MM.1S (cell line): ENCODE results near the gene PGPEP1.
A peak's percentile ranks its signal among the peaks of the same experiment; 100 is the strongest.

Experiments used
- DNase-seq: peaks from one replicate; pipeline ENCODE4 v3.0.0-alpha.2; 2015
- H2AFZ ChIP-seq: fragments of 300-600 bp; sonication (generic); 2 replicates; pipeline ENCODE4 v1.6.0; 2016; ENCODE audit warnings: antibody characterized with exemption, low read length
- H3F3A ChIP-seq: fragments of 300-600 bp; sonication (generic); 2 replicates; pipeline ENCODE4 v1.6.1; 2016; ENCODE audit warnings: mild to moderate bottlenecking, antibody characterized with exemption, low read length, moderate library complexity, mixed read lengths; ENCODE audit not compliant: insufficient read depth
- H3K27ac ChIP-seq: fragments of 300-600 bp; sonication (generic); 2 replicates; pipeline ENCODE4 v1.5.1; 2016; ENCODE audit warnings: mild to moderate bottlenecking, low read length
- H3K27me3 ChIP-seq: fragments of 300-600 bp; sonication (generic); replicated peaks from 2 replicates; pipeline ENCODE4 v1.6.0; 2016; ENCODE audit warnings: low read length; ENCODE audit not compliant: insufficient read depth
- H3K36me3 ChIP-seq: fragments of 300-600 bp; sonication (generic); replicated peaks from 2 replicates; pipeline ENCODE4 v1.6.1; 2016; ENCODE audit warnings: mild to moderate bottlenecking, low read length, mixed read lengths; ENCODE audit not compliant: insufficient read depth
- H3K4me1 ChIP-seq: fragments of 300-600 bp; sonication (generic); 2 replicates; pipeline ENCODE4 v1.6.1; 2016; ENCODE audit warnings: low read length, mixed read lengths
- H3K4me2 ChIP-seq: fragments of 300-600 bp; sonication (generic); 2 replicates; pipeline ENCODE4 v1.6.0; 2016; ENCODE audit warnings: low read depth, low read length
- H3K4me3 ChIP-seq: fragments of 300-600 bp; sonication (generic); 2 replicates; pipeline ENCODE4 v1.5.1; 2016; ENCODE audit warnings: low read length, mixed read lengths
- H3K79me2 ChIP-seq: fragments of 300-600 bp; sonication (generic); 2 replicates; pipeline ENCODE4 v1.6.1; 2016; ENCODE audit warnings: mixed run types, low read length, mixed read lengths
- H3K9ac ChIP-seq: fragments of 300-600 bp; sonication (generic); 2 replicates; pipeline ENCODE4 v1.6.1; 2016; ENCODE audit warnings: low read length, mixed read lengths
- H3K9me2 ChIP-seq: fragments of 300-600 bp; sonication (generic); replicated peaks from 2 replicates; pipeline ENCODE4 v1.6.1; 2016; ENCODE audit warnings: mild to moderate bottlenecking, low read length, mixed read lengths; ENCODE audit not compliant: insufficient read depth
- H3K9me3 ChIP-seq: fragments of 300-600 bp; sonication (generic); replicated peaks from 2 replicates; pipeline ENCODE4 v1.6.1; 2016; ENCODE audit warnings: mild to moderate bottlenecking, low read length, mixed read lengths; ENCODE audit not compliant: insufficient read depth
- H4K20me1 ChIP-seq: fragments of 300-600 bp; sonication (generic); 2 replicates; pipeline ENCODE4 v1.6.1; 2016; ENCODE audit warnings: mild to moderate bottlenecking, low read length, moderate library complexity, mixed read lengths; ENCODE audit not compliant: insufficient read depth
- EZH2 ChIP-seq: fragments of 300-600 bp; sonication (generic); optimal IDR thresholded peaks from 2 replicates; pipeline ENCODE3; 2017; ENCODE audit warnings: low read depth, mild to moderate bottlenecking, antibody characterized with exemption, low read length, mixed read lengths
- EZH2phosphoT487 ChIP-seq: fragments of 300-600 bp; sonication (generic); IDR thresholded peaks from 2 replicates; pipeline ENCODE4 v1.6.1; 2018; ENCODE audit warnings: antibody characterized with exemption, low read length
- TF ChIP-seq, protein P1 (sequence below): fragments of 300-600 bp; sonication (generic); IDR thresholded peaks from 2 replicates; pipeline ENCODE4 v1.5.1; 2016; ENCODE audit warnings: antibody characterized with exemption, low read length, mixed read lengths

The PGPEP1 gene

DNA sequence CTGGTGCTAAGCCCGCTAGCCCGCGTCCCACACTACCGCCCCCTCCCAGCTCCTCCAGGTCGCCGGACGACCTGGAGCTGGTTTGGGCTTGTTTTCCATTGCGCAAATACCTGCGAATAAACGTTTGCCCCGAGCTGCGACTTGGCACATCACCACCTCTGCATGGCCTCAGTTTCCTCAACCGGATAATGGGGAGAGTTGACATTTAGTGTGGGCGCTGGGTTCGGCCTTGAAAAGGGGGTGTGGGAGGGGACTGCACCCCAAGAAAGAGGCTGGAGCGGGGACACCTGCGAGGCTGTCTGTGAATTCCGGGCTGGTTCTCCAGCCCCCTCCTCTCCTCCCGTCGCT is 48.0 kb upstream of the PGPEP1 start:
- H3F3A ChIP-seq: no peaks in the 10 kb centered on the region
- H3K4me2 ChIP-seq: peak overlapping the region; percentile 97
- peaks cover 57% of the 10 kb centered on the region for H3K27me3 ChIP-seq
- no peaks in the 10 kb centered on the region for H3K9me3 ChIP-seq
- H3K79me2 ChIP-seq: no peaks in the 10 kb centered on the region
- peak overlapping the region; percentile 84 for H2AFZ ChIP-seq
- peak; percentile 43; the same call in 1 of the 2 replicates for TF ChIP-seq EZH2phosphoT487
- TF ChIP-seq EZH2: no peak
- TF ChIP-seq, protein P1, sequence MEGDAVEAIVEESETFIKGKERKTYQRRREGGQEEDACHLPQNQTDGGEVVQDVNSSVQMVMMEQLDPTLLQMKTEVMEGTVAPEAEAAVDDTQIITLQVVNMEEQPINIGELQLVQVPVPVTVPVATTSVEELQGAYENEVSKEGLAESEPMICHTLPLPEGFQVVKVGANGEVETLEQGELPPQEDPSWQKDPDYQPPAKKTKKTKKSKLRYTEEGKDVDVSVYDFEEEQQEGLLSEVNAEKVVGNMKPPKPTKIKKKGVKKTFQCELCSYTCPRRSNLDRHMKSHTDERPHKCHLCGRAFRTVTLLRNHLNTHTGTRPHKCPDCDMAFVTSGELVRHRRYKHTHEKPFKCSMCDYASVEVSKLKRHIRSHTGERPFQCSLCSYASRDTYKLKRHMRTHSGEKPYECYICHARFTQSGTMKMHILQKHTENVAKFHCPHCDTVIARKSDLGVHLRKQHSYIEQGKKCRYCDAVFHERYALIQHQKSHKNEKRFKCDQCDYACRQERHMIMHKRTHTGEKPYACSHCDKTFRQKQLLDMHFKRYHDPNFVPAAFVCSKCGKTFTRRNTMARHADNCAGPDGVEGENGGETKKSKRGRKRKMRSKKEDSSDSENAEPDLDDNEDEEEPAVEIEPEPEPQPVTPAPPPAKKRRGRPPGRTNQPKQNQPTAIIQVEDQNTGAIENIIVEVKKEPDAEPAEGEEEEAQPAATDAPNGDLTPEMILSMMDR: no peak
- H3K9ac ChIP-seq: peak overlapping the region; percentile 57; the same call in 1 of the 2 replicates
- H3K4me3 ChIP-seq: peak overlapping the region; percentile 60
- no peak overlapping the region for H3K27ac ChIP-seq
- H4K20me1 ChIP-seq: no peaks in the 10 kb centered on the region
- peaks cover 18% of the 10 kb centered on the region for H3K4me1 ChIP-seq
- no peaks in the 10 kb centered on the region for H3K9me2 ChIP-seq
- no peak for DNase-seq
- no peaks in the 10 kb centered on the region for H3K36me3 ChIP-seq

DNA sequence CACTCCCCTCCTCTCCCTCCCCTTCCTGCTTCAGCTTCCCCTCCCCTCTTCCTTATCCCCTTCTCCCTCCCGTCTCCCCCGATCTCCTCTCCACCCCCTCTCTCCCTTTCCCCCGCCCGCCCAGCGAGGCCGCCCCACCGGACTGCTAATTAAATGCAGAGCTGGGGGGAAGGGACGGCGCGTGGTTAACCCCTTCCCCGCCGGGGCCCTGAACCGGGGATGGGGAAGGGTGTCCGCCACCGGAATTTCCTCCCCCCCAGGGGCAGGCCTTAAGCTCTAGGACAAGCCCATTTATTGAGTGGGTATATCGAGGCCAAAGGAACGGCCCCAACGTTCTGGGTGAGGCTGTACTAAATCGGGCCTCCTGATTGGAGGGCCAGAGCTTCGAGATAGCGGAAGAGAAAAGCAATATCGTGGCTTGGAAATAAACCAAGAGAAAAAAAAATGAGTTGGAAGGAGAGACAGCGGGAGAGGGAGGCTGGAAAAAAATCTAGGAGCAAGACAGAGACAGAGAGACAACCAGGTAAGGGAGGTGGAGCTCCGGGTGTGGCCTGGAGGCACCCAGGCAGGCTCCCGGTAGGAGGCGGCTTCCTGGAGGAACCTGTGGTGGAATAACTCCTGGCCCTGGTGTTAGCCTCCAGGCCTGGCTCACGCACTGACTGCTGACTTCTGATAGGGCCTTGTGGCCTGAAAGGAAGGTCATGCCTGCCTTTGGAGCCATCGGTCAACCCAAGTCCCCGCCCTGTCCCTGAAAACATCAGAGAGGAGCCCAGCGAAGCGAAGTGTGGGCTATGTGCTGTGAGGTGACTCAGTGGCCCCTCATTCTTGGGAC is 47.4 kb upstream of the PGPEP1 start:
- Histone ChIP-seq H2AFZ (no peak overlapping the region), H3K79me2 (no peaks in the 10 kb centered on the region), H3F3A (no peaks in the 10 kb centered on the region), H4K20me1 (no peaks in the 10 kb centered on the region), H3K9me2 (no peaks in the 10 kb centered on the region), H3K9ac (no peak overlapping the region; the same call in 1 of the 2 replicates), H3K4me3 (peak overlapping the region; percentile 60; the same call in 1 of the 2 replicates), H3K27me3 (peaks cover 55% of the 10 kb centered on the region), H3K4me1 (peaks cover 18% of the 10 kb centered on the region), H3K9me3 (no peaks in the 10 kb centered on the region), H3K4me2 (peak overlapping the region; percentile 97), H3K27ac (no peak overlapping the region), H3K36me3 (no peaks in the 10 kb centered on the region)
- TF ChIP-seq EZH2 (no peak), EZH2phosphoT487 (no peak; the same call in 1 of the 2 replicates)
- TF ChIP-seq, protein P1: no peak
- no peak for DNase-seq

DNA sequence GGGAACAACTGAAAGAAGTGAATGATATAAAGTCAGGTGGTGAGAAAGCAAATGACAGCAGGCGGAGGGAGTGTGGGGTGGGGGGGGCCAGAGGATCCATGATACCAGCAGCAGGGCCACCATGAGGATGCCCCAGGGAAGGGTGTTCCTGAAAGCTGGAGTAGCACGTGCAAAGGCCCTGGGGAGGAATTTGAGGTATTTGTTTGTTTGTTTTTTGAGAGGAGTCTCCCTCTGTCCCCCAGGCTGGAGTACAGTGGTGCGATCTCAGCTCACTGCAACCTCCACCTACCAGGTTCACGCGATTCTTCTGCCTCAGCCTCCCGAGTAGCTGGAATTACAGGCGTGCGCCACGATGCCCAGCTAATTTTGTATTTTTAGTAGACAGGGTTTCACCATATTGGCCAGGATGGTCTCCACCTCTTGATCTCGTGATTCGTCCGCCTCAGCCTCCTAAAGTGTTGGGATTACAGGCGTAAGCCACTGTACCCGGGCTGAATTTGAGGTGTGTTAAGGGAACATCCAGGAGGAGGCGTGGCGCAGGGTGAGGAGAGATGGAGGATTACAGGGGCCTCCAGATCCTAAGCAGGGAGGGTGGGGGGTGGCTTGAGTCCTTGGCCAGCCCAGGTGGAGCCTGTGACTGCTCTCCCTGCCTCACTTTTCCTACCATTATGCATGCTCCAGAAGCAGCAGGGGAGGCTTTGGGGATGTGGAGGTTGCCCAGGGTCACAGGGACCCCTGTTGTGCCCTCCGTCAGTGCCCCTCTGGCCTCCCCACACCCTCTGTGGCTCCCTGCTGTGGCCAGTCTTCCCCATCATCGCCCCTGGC is 46.5 kb upstream of the PGPEP1 start:
- Histone ChIP-seq H3K27me3 (peaks cover 51% of the 10 kb centered on the region), H3F3A (no peaks in the 10 kb centered on the region), H4K20me1 (no peaks in the 10 kb centered on the region), H3K4me1 (peaks cover 18% of the 10 kb centered on the region), H3K79me2 (no peaks in the 10 kb centered on the region), H2AFZ (no peak overlapping the region), H3K27ac (no peak overlapping the region), H3K36me3 (no peaks in the 10 kb centered on the region), H3K4me3 (no peak overlapping the region), H3K9ac (no peak overlapping the region), H3K4me2 (no peak overlapping the region), H3K9me2 (no peaks in the 10 kb centered on the region), H3K9me3 (no peaks in the 10 kb centered on the region)
- TF ChIP-seq, protein P1: no peak
- TF ChIP-seq EZH2phosphoT487: no peak
- no peak for TF ChIP-seq EZH2
- DNase-seq: no peak
